Measurements from ENCODE around the gene CAMK2A.

- TF ChIP-seq ZBTB33 (IDR thresholded peaks at IDR 0.05) (no peak), YY1 (IDR thresholded peaks at IDR 0.05) (no peak), FOXA1 (IDR thresholded peaks at IDR 0.05) (no peak), REST (IDR thresholded peaks at IDR 0.05) (no peak), CTCF (IDR thresholded peaks at IDR 0.05; ENCODE audit: low read depth, low read length, missing input control) (no peak), MAX (IDR thresholded peaks at IDR 0.05) (no peak), JUND (IDR thresholded peaks at IDR 0.05) (no peak), EGR1 (IDR thresholded peaks at IDR 0.05; ENCODE audit: low read depth in 2 of 2) (no peak), ATF3 (IDR thresholded peaks at IDR 0.05) (no peak), TAF1 (conservative IDR thresholded peaks at IDR 0.05) (no peak), RAD21 (IDR thresholded peaks at IDR 0.05) (no peak), SP1 (IDR thresholded peaks at IDR 0.05) (no peak)
Measured at GRCh38 chr5:150294551-150295071, 5.0 kb upstream of the CAMK2A start.
